IMR-90 (cell line): ENCODE data around the gene GOLGA8A. TPM values are rescaled to one million over a fixed set of nuclear protein-coding genes. Genes with fewer than 3 reads are reported as not detected.
"Not testable (repeated sequence)": the region's sequence is repeated elsewhere in the genome, so short reads cannot be mapped to it uniquely, and the experiment has no call there.

Experiments
- ATAC-seq: fragments of 200-7000 bp; cut with Tn5 transposase; 2 replicates; pipeline ENCODE4 v1.9.1; 2020; ENCODE audit warnings: low read depth, mild to moderate bottlenecking, moderate library complexity
- BruUV-seq: library from RNA; stranded (reverse); fragments of 400-500 nt; replicated peaks from 2 replicates; lab custom pipeline; 2021; lab: Mats Ljungman, UMichigan
- CTCF ChIA-PET: fragments of 300-600 bp; formaldehyde crosslinking; extraction: SDS; loops from one replicate; lab custom pipeline; 2021; ENCODE audit warnings: antibody characterized with exemption; lab: Yijun Ruan, JAX
- POLR2A ChIA-PET: fragments of 300-600 bp; sonication (Branson Sonifier 250); formaldehyde crosslinking; loops from one replicate; lab custom pipeline; 2022; ENCODE audit warnings: antibody characterized with exemption; ENCODE audit not compliant: unreplicated experiment; lab: Charles Lee
- DNase-seq: peaks from one replicate; pipeline ENCODE4 v3.0.0; 2013
- H2AFZ ChIP-seq: replicated peaks from 2 replicates; pipeline ENCODE3; 2013; ENCODE audit warnings: low read length, mild to moderate bottlenecking; ENCODE audit not compliant: poor library complexity
- H2AK5ac ChIP-seq: 2 replicates; pipeline ENCODE4 v1.6.1; 2013; ENCODE audit warnings: low read depth, low read length, inconsistent platforms
- H2AK9ac ChIP-seq: replicated peaks from 2 replicates; pipeline ENCODE3; 2013; ENCODE audit warnings: mild to moderate bottlenecking, low read depth, low read length, moderate library complexity; ENCODE audit not compliant: poor library complexity
- H2BK120ac ChIP-seq: 2 replicates; pipeline ENCODE4 v1.6.1; 2013; ENCODE audit warnings: low read depth, low read length, inconsistent platforms
- H2BK15ac ChIP-seq: 3 replicates; pipeline ENCODE4 v1.6.1; 2013; ENCODE audit warnings: low read depth, low read length, inconsistent platforms
- H2BK20ac ChIP-seq: 2 replicates; pipeline ENCODE4 v1.6.1; 2013; ENCODE audit warnings: low read depth, mild to moderate bottlenecking, inconsistent platforms, low read length, moderate library complexity
- H2BK5ac ChIP-seq: 2 replicates; pipeline ENCODE4 v1.6.1; 2013; ENCODE audit warnings: mild to moderate bottlenecking, low read depth, low read length, inconsistent platforms; ENCODE audit not compliant: poor library complexity, severe bottlenecking
- H3K14ac ChIP-seq: replicated peaks from 2 replicates; pipeline ENCODE4 v1.6.1; 2013; ENCODE audit warnings: low read depth, low read length, inconsistent platforms
- H3K18ac ChIP-seq: 2 replicates; pipeline ENCODE4 v1.6.1; 2013; ENCODE audit warnings: low read depth, low read length, control low read depth
- H3K23ac ChIP-seq: 2 replicates; pipeline ENCODE4 v1.6.1; 2013; ENCODE audit warnings: low read depth, low read length, inconsistent platforms
- H3K27ac ChIP-seq: 2 replicates; pipeline ENCODE4 v1.5.1; 2013; ENCODE audit warnings: mild to moderate bottlenecking, control low read depth, low read length; ENCODE audit not compliant: insufficient read depth
- H3K27me3 ChIP-seq: 2 replicates; pipeline ENCODE4 v1.6.1; 2013; ENCODE audit warnings: low read length; ENCODE audit not compliant: control insufficient read depth, insufficient read depth
- H3K36me3 ChIP-seq: 2 replicates; pipeline ENCODE4 v1.6.1; 2013; ENCODE audit warnings: low read length, mixed read lengths; ENCODE audit not compliant: control insufficient read depth, insufficient read depth
- H3K4ac ChIP-seq: 2 replicates; pipeline ENCODE4 v1.6.1; 2013; ENCODE audit warnings: low read depth, low read length, inconsistent platforms
- H3K4me1 ChIP-seq: 2 replicates; pipeline ENCODE4 v1.6.1; 2013; ENCODE audit warnings: low read length, mixed read lengths; ENCODE audit not compliant: control insufficient read depth, insufficient read depth
- H3K4me2 ChIP-seq: 2 replicates; pipeline ENCODE4 v1.6.1; 2013; ENCODE audit warnings: low read depth, mild to moderate bottlenecking, control low read depth, low read length, moderate library complexity
- H3K4me3 ChIP-seq: 2 replicates; pipeline ENCODE4 v1.5.1; 2013; ENCODE audit warnings: low read depth, mild to moderate bottlenecking, control low read depth, low read length, moderate library complexity; ENCODE audit not compliant: insufficient read depth
- H3K56ac ChIP-seq: 2 replicates; pipeline ENCODE4 v1.6.1; 2013; ENCODE audit warnings: low read length, inconsistent platforms; ENCODE audit not compliant: insufficient read depth; ENCODE audit errors: extremely low read depth
- H3K79me1 ChIP-seq, 2 experiments: 2 replicates each; pipeline ENCODE4 v1.6.1; 2013; ENCODE audit warnings: low read length in 2 of 2, inconsistent platforms in 1 of 2, low read depth in 1 of 2
- H3K9ac ChIP-seq: 2 replicates; pipeline ENCODE4 v1.6.1; 2013; ENCODE audit warnings: low read depth, low read length, control low read depth
- H3K9me1 ChIP-seq: 2 replicates; pipeline ENCODE4 v1.6.1; 2013; ENCODE audit warnings: low read length, inconsistent platforms; ENCODE audit not compliant: insufficient read depth
- H3K9me3 ChIP-seq: 2 replicates; pipeline ENCODE4 v1.6.1; 2013; ENCODE audit warnings: low read length; ENCODE audit not compliant: control insufficient read depth, insufficient read depth
- H4K20me1 ChIP-seq: 2 replicates; pipeline ENCODE4 v1.6.1; 2013; ENCODE audit warnings: low read length, inconsistent platforms; ENCODE audit not compliant: insufficient read depth
- H4K5ac ChIP-seq: 2 replicates; pipeline ENCODE4 v1.6.1; 2013; ENCODE audit warnings: mild to moderate bottlenecking, low read depth, low read length, control low read depth
- H4K8ac ChIP-seq, 2 experiments: 2 replicates each; pipeline ENCODE4 v1.6.1; 2013; ENCODE audit warnings: low read depth in 2 of 2, low read length in 2 of 2, control low read depth in 1 of 2, inconsistent platforms in 1 of 2
- H4K91ac ChIP-seq: 2 replicates; pipeline ENCODE4 v1.6.1; 2013; ENCODE audit warnings: low read depth, low read length, inconsistent platforms; ENCODE audit not compliant: insufficient read depth
- WGBS, 2 experiments: methylation state at CpG; one replicate each; pipeline versions ENCODE4 v1.1.5 to v1.1.7; 2013; ENCODE audit warnings: missing lambda C conversion rate in 2 of 2; ENCODE audit not compliant: insufficient read length in 1 of 2; ENCODE audit errors: extremely low coverage in 2 of 2; 5-methylcytosine and 5-hydroxymethylcytosine counted together
- dilution Hi-C: fragments of 300-500 bp; cut with HindIII; formaldehyde crosslinking; loops from one replicate; pipeline ENCODE4 v1.14.3; 2018; ENCODE audit warnings: low sequenced_read_pairs; ENCODE audit not compliant: unreplicated experiment
- in situ Hi-C: fragments of 300-500 bp; cut with MboI; formaldehyde crosslinking; loops from 3 replicates; pipeline ENCODE4 v1.14.3; 2019; ENCODE audit warnings: low sequenced_read_pairs, inconsistent platforms, mixed read lengths
- intact Hi-C: fragments of 100-400 bp; cut with micrococcal nuclease; formaldehyde crosslinking; loops from 2 replicates; pipeline ENCODE4 v1.10.0; 2022
- polyA plus RNA-seq, 3 experiments: library from polyadenylated mRNA; depleted of rRNA; stranded (reverse); fragments of >200 nt; gene quantifications; 2 replicates each; pipeline ENCODE4 v1.2.3, GENCODE V29; 2012; ENCODE audit warnings: low replicate concordance in 1 of 3
- total RNA-seq: library from RNA; depleted of rRNA; stranded (reverse); fragments of >200 nt; gene quantifications from 2 replicates; pipeline ENCODE4 v1.2.3, GENCODE V29; 2012

GOLGA8A gene
- total and polyA plus RNA-seq, 2 of the 4 experiments (the other 2 are of a cell fraction): 4.7 to 33.8 TPM

- intact Hi-C loops, H3K4me3 ChIP-seq, H3K23ac ChIP-seq, H3K9ac ChIP-seq, ATAC-seq, H3K27ac ChIP-seq, H3K4me2 ChIP-seq, H3K4ac ChIP-seq, H3K14ac ChIP-seq, H4K5ac ChIP-seq, POLR2A ChIA-PET, dilution Hi-C loops, CTCF ChIA-PET, H3K9me3 ChIP-seq, in situ Hi-C loops, H3K56ac ChIP-seq, H2BK20ac ChIP-seq, H4K8ac ChIP-seq, H3K18ac ChIP-seq, H2BK120ac ChIP-seq, H2AK5ac ChIP-seq, H3K27me3 ChIP-seq, H4K91ac ChIP-seq, H3K4me1 ChIP-seq, H2AFZ ChIP-seq, H3K9me1 ChIP-seq, H2BK15ac ChIP-seq, H3K36me3 ChIP-seq, DNase-seq, H3K79me1 ChIP-seq, H2AK9ac ChIP-seq, BruUV-seq, H4K20me1 ChIP-seq, H2BK5ac ChIP-seq: not testable (repeated sequence)
- whole genome bisulfite sequencing, 2 experiments: no CpG with 5 or more reads among the region's 11 CpGs
Measured at GRCh38 chr15:34433956-34434626, 3.5 kb downstream of the GOLGA8A start.

DNA sequence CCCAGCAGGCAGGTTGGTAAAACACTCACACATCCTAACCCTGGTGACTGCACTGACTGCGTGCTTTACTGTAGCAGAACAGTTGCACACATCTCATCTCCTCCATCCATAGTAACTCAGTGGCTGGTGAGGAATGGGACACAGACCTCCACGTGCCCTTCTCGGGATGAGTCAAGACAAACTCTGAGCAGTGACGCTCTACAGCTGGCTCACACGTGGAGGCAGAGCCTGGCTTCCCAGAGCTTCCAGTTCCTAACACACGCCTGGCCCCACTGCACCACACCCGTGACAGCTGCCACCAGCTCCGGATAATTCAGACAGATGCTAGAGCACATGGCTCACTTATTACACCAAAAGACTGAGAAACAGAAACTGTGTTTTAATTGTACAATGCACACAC lies 7.0 kb downstream of the GOLGA8A start:
- ATAC-seq, CTCF ChIA-PET, intact Hi-C loops: not testable (repeated sequence)

More for the DNA sequence above, 7.0 kb downstream of the GOLGA8A start:
- H4K91ac ChIP-seq, BruUV-seq, H3K36me3 ChIP-seq, H3K4me3 ChIP-seq, dilution Hi-C loops, H2AK5ac ChIP-seq, H2BK15ac ChIP-seq, H4K20me1 ChIP-seq, POLR2A ChIA-PET, H3K14ac ChIP-seq, H2BK20ac ChIP-seq, H3K9me3 ChIP-seq, H3K9me1 ChIP-seq, H2AK9ac ChIP-seq, H3K4me2 ChIP-seq, H3K4ac ChIP-seq, H2BK5ac ChIP-seq, H3K56ac ChIP-seq, H2BK120ac ChIP-seq, in situ Hi-C loops, H3K4me1 ChIP-seq, H3K9ac ChIP-seq, H3K18ac ChIP-seq, DNase-seq, H4K8ac ChIP-seq, H4K5ac ChIP-seq, H3K23ac ChIP-seq, H3K79me1 ChIP-seq, H3K27me3 ChIP-seq, H3K27ac ChIP-seq, H2AFZ ChIP-seq: not testable (repeated sequence)
- WGBS, 2 experiments: no CpG with 5 or more reads among the region's 8 CpGs
